Peyer's patch (tissue), 4 donors: Measurements from ENCODE around the gene IRF4. TPM values are rescaled to one million over a fixed set of nuclear protein-coding genes. Genes with fewer than 3 reads are reported as not detected.

Experiments
- DNase-seq, 3 donors: peaks; one replicate each; pipeline ENCODE4 v3.0.0-alpha.2; 2017 to 2019
- H3K27ac ChIP-seq, 4 donors: fragments of 200-600 bp; sonication (generic); one replicate each; pipeline ENCODE4 v1.5.1; 2016 to 2019
- H3K27me3 ChIP-seq, 2 donors: fragments of 200-600 bp; sonication (generic); one replicate each; pipeline ENCODE4 v1.5.1; 2019
- H3K36me3 ChIP-seq, 3 donors: fragments of 200-600 bp; sonication (generic); one replicate each; pipeline ENCODE4 v1.5.1; 2016 to 2019
- H3K4me1 ChIP-seq, 4 donors: fragments of 200-600 bp; sonication (generic); one replicate each; pipeline ENCODE4 v1.5.1; 2016 to 2019
- H3K4me3 ChIP-seq, 4 donors: fragments of 200-600 bp; sonication (generic); 1 replicate in 3 of 4; 2 replicates in 1 of 4; pipeline ENCODE4 v1.5.1; 2016 to 2019; ENCODE audit warnings: mild to moderate bottlenecking in 1 of 4
- H3K9me3 ChIP-seq, 4 donors: fragments of 200-600 bp; sonication (generic); one replicate each; pipeline ENCODE4 v1.5.1; 2016 to 2019; ENCODE audit warnings: mild to moderate bottlenecking in 1 of 4
- CTCF ChIP-seq, 6 experiments: fragments of 450-650 bp in 4 of 6; fragments of 200-600 bp in 2 of 6; sonication (generic) in 1 of 6; IDR thresholded peaks; one replicate each; pipeline ENCODE4 v1.5.1; 2017 to 2019; ENCODE audit warnings: antibody characterized with exemption in 6 of 6, mild to moderate bottlenecking in 3 of 6, moderate library complexity in 1 of 6
- POLR2A ChIP-seq, 2 donors: fragments of 450-650 bp; IDR thresholded peaks; one replicate each; pipeline ENCODE4 v1.5.1; 2017; ENCODE audit warnings: antibody characterized with exemption in 2 of 2, mild to moderate bottlenecking in 2 of 2, moderate library complexity in 2 of 2
- total RNA-seq, 4 donors: library from RNA; depleted of rRNA; stranded (reverse); fragments of >200 nt; gene quantifications; one replicate each; pipeline ENCODE4 v1.1.0, GENCODE V29; 2016

The IRF4 gene
- total RNA-seq, 4 donors from 2014 or later = 0.47 to 57.8 (median 6.9) TPM

DNA sequence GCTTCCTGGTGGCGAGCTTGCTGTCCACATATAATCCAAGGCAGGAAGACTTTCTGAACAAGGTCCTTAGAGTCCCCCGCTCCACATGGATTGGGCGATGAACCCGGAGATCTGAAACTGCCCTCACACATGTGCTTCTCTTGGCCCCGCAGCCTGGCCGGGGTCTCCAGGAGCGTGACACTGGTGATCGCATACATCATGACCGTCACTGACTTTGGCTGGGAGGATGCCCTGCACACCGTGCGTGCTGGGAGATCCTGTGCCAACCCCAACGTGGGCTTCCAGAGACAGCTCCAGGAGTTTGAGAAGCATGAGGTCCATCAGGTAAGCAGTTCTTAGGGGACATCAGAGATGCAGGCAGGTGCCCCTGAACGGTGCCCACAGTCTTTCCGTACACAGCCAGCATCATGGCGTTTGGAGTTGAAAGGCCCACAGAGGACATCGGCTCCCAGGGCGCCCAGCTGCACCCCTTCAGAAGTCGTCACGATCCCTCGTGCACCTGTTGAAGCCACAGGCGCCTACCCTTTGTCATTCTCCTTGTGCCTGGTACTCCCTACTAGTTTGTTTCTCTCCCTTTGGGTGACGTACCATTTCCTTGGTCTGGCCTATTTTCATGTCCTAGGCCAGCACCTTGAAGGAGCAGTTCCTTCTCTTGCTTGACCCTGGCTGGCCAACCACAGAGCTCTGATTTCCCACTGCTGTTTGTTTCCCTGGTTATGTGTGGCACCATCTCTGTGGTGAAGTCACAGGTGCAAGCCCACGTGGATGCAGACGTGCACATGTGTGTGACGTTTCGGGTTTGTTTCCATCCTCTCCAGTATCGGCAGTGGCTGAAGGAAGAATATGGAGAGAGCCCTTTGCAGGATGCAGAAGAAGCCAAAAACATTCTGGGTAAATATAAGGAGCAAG, 43.3 kb upstream of the IRF4 start:
- Histone ChIP-seq H3K9me3 (no peaks in the 10 kb centered on the region), H3K4me3 (no peak overlapping the region), H3K27me3 (no peaks in the 10 kb centered on the region), H3K4me1 (peaks cover 0 to 5% (median 0%) of the 10 kb centered on the region in 4 donors), H3K27ac (peak overlapping the region in 1 of 4 donors; percentile 43), H3K36me3 (peaks cover 0 to 28% (median 0%) of the 10 kb centered on the region in 3 donors)
- no peak for DNase-seq
- TF ChIP-seq POLR2A (IDR thresholded peaks at IDR 0.05) (no peak), CTCF (IDR thresholded peaks at IDR 0.05) (no peak)

DNA sequence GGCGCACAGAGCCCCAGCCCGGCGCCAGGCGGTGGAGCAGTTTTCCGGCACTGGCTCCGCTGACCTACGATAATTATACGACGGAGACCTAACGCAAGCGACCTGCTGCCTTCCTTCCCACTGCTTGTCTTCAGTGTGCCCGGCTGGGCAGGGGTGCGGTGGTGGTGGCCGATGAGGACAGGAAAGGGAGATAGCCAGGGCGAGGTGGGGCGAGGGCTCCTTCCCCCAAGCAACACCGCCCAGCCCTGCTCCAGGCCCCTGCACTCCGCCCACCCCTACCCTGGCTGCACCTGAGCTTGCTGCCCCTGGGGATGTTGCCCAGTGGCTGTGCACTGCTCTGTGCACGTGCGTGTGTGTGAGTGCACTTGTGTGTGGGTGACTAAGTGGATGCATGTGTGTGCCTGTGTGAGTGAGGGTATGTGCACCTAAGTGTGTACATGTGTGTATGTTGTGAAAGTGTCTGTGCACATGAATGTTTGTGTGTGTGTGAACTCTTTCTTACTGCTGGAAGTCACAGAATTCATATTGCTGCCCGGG, 42.6 kb upstream of the IRF4 start:
- DNase-seq = no peak
- Histone ChIP-seq H3K27ac (no peak overlapping the region), H3K36me3 (peaks cover 0 to 28% (median 0%) of the 10 kb centered on the region in 3 donors)

DNA sequence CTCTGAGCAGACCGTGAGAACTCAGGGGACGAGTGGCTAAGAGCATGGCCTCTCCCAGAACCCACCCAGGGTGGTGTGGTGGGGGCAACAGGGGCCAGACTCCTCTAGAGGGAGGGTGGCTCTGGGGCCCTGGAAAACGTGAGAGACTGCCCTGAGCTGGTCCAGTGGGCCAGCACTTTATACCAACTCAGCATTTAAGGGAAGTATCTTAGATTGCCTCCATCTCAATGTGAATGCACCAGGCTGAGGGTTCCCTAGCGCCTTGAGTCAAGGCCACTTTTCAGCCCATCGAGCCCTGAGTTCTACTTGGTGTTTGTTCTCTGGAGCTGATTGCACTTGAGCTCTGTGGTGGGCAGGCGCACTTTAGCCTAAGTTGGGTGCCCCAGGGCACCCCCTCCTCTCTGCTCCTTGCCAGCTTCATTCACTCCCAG, 42.0 kb upstream of the IRF4 start:
- Histone ChIP-seq H3K4me1 (peaks cover 0 to 5% (median 0%) of the 10 kb centered on the region in 4 donors), H3K36me3 (peaks cover 0 to 28% (median 0%) of the 10 kb centered on the region in 3 donors)
- no peak for TF ChIP-seq CTCF (IDR thresholded peaks at IDR 0.05)
- TF ChIP-seq POLR2A (IDR thresholded peaks at IDR 0.05) = no peak

More for the DNA sequence above, 42.6 kb upstream of the IRF4 start:
- Histone ChIP-seq H3K4me3 (no peak overlapping the region), H3K9me3 (no peaks in the 10 kb centered on the region), H3K27me3 (no peaks in the 10 kb centered on the region), H3K4me1 (peaks cover 0 to 5% (median 0%) of the 10 kb centered on the region in 4 donors)
- TF ChIP-seq POLR2A (IDR thresholded peaks at IDR 0.05) = no peak
- TF ChIP-seq CTCF (IDR thresholded peaks at IDR 0.05) = no peak

DNA sequence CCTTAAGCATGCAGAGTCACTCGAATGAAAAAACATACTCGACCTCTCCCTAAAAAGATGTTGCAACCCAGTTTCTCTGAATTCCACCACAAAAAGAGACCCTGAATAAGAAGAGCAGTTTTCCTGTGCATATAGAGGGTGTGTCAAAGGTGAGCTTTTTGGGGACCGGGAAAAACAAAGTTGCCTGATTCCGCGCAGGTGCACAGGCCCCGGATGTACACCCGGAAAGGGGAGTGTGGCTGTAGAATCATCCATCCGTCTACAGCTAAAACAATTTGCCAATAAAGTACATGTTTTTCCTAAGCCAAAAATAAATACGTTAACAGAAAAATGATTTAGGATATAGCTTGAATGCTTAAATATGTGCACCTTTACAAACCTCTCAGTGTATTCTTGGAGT, 41.2 kb upstream of the IRF4 start:
- no peaks in the 10 kb centered on the region for H3K9me3 ChIP-seq
- TF ChIP-seq POLR2A (IDR thresholded peaks at IDR 0.05) (no peak), CTCF (IDR thresholded peaks at IDR 0.05) (no peak)

More for the DNA sequence above, 42.0 kb upstream of the IRF4 start:
- Histone ChIP-seq H3K4me3 (no peak overlapping the region), H3K27ac (no peak overlapping the region), H3K27me3 (no peaks in the 10 kb centered on the region), H3K9me3 (no peaks in the 10 kb centered on the region)
- no peak for DNase-seq

GRCh38 chr6:351011-351866, 40.3 kb upstream of the IRF4 start:
- no peak overlapping the region for H3K27ac ChIP-seq
- H3K4me3 ChIP-seq = no peak overlapping the region
- peaks cover 0 to 5% (median 0%) of the 10 kb centered on the region in 4 donors for H3K4me1 ChIP-seq
- H3K27me3 ChIP-seq = no peaks in the 10 kb centered on the region
- no peaks in the 10 kb centered on the region for H3K9me3 ChIP-seq
- TF ChIP-seq POLR2A (IDR thresholded peaks at IDR 0.05) (no peak), CTCF (IDR thresholded peaks at IDR 0.05) (no peak)
- no peak for DNase-seq
- peaks cover 0 to 28% (median 0%) of the 10 kb centered on the region in 3 donors for H3K36me3 ChIP-seq

More for the DNA sequence above, 41.2 kb upstream of the IRF4 start:
- peaks cover 0 to 5% (median 0%) of the 10 kb centered on the region in 4 donors for H3K4me1 ChIP-seq
- no peak overlapping the region for H3K27ac ChIP-seq
- DNase-seq = no peak
- H3K36me3 ChIP-seq = peaks cover 0 to 28% (median 0%) of the 10 kb centered on the region in 3 donors
- no peak overlapping the region for H3K4me3 ChIP-seq
- no peaks in the 10 kb centered on the region for H3K27me3 ChIP-seq
